ENCODE measurements around the gene DGKG.

DNA sequence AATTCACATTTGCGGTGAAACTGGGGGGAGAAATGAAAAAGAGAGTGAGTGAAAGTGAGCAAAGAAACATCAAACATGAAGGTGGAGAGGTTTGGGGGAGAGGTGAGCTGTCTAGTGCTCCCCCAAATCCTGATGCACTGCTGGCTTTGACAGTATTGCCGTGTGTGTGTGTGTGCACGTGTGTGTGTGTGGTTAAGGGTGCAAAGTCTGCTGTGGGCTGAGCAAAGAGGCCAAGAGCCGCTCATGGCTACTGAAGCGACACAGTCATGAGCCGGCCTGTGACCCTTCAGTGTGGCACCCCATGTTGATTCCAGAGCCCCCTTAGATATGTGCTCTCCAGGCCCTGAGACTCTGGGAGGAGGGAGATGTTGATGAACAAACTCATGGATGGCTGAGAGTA lies 94.3 kb downstream of the DGKG start:
- TF ChIP-seq, protein P1, sequence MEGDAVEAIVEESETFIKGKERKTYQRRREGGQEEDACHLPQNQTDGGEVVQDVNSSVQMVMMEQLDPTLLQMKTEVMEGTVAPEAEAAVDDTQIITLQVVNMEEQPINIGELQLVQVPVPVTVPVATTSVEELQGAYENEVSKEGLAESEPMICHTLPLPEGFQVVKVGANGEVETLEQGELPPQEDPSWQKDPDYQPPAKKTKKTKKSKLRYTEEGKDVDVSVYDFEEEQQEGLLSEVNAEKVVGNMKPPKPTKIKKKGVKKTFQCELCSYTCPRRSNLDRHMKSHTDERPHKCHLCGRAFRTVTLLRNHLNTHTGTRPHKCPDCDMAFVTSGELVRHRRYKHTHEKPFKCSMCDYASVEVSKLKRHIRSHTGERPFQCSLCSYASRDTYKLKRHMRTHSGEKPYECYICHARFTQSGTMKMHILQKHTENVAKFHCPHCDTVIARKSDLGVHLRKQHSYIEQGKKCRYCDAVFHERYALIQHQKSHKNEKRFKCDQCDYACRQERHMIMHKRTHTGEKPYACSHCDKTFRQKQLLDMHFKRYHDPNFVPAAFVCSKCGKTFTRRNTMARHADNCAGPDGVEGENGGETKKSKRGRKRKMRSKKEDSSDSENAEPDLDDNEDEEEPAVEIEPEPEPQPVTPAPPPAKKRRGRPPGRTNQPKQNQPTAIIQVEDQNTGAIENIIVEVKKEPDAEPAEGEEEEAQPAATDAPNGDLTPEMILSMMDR (conservative IDR thresholded peaks at IDR 0.05; ENCODE audit: low read depth, low read length): no peak
- TF ChIP-seq EZH2 (IDR thresholded peaks at IDR 0.05; ENCODE audit: borderline replicate concordance, low read depth, low read length, poor library complexity, severe bottlenecking): no peak

Measured in A673 (cell line).